A549 (cell line): Measurements from ENCODE around the gene PODN.

Source experiments
- CEBPB ChIP-seq, 2 experiments: fragments of >200 bp in 1 of 2; sonication (Bioruptor Twin) in 1 of 2; formaldehyde crosslinking in 1 of 2; IDR thresholded peaks; 2 replicates each; pipeline ENCODE4 v1.6.1; 2012 to 2016
- CTCF ChIP-seq: fragments of >200 bp; sonication (Bioruptor Twin); formaldehyde crosslinking; IDR thresholded peaks from 3 replicates; pipeline ENCODE4 v1.5.1; 2016
- HMGXB4 ChIP-seq: fragments of 250-450 bp; sonication (Bioruptor Pico); IDR thresholded peaks from 2 replicates; pipeline ENCODE4 v1.5.0; 2021; ENCODE audit warnings: mild to moderate bottlenecking, moderate library complexity, borderline replicate concordance
- RFX5 ChIP-seq: fragments of 450-650 bp; IDR thresholded peaks from 2 replicates; pipeline ENCODE4 v1.7.1; 2014; ENCODE audit warnings: antibody characterized with exemption, mild to moderate bottlenecking, moderate library complexity

GRCh38 chr1:53063744-53064515, 1.9 kb downstream of the PODN start:
- no peak for TF ChIP-seq CTCF
- no peak for TF ChIP-seq CEBPB (IDR thresholded peaks at IDR 0.05)
- TF ChIP-seq HMGXB4 (CRISPR knock-in tag): no peak
- TF ChIP-seq RFX5: no peak
